GM18858 (cell line): ENCODE measurements around the gene CACNA1C.

Experiments
- ATAC-seq: cut with Tn5 transposase; IDR thresholded peaks from one replicate; pipeline ENCODE4 v1.9.1; 2021; ENCODE audit not compliant: unreplicated experiment

CACNA1C gene

DNA sequence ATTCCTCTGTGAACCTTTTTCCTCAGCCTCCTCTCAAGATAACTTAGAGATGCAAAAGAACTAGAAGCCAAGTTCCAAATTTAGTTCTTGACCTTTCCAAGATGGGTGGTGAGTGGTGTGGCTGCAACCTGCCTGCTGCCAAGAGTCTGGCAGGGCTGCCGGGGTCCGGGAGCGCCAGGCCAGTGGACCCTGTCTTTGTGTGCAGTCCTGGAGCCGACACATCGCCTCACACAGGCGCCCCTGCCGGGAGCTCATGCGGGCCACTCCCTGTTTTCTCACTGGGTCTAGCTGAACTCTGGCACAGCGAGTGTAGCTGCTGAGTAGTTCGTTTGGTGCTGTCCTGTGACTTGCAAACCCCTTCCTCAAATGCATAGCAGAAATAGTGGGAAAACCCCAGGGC, 84.9 kb downstream of the CACNA1C start:
- no peak for ATAC-seq

- ATAC-seq: no peak
Measured at GRCh38 chr12:2138294-2138693, 85.5 kb downstream of the CACNA1C start.

DNA sequence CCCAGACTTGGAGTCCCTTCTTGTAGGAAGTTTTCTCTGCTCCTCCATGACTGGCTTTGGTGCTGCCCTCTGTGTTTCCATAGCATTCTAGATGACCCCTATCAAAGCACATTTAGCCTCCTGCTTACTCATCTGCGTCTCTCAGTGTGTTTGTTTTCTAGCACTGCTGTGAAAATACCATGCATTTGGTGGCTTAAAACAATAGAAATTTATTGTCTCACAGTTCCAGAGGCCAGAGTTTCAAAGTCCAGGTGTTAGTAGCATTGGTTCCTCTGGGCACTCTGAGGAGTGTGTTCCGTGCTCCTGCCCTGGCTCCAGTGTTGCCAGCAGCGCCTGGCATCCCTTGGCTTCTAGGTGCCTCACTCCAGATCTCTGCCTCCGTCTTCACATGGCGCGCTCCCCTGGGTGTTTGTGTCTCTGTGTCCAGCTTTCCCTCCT, 86.1 kb downstream of the CACNA1C start:
- ATAC-seq: no peak

DNA sequence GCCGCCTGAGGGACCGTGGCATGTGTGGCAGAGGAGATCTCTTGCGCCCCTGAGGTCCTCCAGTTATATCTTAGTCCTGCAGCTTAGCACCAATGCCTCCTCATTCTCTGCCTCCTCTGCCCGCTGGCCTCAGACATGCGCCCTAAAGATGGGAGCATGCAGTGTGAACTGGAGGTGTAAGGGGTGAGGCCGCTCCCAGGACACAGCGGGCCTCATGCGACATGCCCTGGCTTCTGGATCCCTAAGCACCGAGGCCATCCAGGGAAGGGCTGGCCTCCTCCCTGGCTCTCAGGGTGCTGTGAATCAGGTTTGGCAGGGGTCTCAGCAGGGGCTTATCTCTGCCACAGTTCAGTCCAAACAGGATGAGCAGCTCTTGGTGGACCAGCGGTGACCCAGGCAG, 86.9 kb downstream of the CACNA1C start:
- no peak for ATAC-seq

- ATAC-seq: no peak
Measured at GRCh38 chr12:2140858-2141519, 88.2 kb downstream of the CACNA1C start.

DNA sequence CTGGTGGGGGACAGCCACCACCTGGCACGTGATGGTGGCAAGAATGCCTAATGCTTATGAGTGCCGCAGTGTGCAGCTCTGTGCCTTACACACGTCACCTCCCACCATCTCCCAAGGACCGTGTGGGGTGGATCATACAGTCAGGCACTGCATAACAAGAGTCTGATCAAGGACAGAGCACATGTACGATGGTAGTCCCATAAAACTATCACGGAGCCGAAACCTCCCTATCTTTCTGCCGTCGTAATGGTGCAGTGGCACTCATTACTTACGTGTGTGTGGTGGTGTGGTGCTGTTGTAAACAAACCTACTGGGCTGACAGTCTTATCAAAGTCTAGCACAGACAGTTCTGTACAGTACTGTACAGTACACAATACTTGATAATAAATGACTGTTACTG, 89.3 kb downstream of the CACNA1C start:
- no peak for ATAC-seq

DNA sequence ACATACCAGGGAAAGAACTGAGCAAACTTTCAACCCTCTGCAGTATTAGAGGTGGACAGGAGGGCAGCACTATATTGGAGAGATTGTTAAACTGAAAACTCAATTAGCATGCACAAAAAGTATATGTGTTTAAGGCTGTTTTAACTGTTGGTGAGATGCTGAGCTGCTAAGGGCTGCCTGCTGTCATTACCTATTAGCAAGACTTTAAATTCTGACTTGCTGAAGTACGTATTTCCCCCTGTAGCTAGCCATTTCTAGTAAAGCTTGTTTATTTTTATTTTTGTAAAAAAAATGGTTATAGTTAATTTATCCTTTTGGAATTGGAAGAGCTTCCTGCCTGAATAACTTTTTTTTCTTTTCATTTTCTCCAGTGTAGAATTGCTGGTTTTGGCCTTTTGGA, 92.2 kb downstream of the CACNA1C start:
- ATAC-seq: no peak

- no peak for ATAC-seq
Measured at GRCh38 chr12:2145433-2145998, 92.7 kb downstream of the CACNA1C start.

DNA sequence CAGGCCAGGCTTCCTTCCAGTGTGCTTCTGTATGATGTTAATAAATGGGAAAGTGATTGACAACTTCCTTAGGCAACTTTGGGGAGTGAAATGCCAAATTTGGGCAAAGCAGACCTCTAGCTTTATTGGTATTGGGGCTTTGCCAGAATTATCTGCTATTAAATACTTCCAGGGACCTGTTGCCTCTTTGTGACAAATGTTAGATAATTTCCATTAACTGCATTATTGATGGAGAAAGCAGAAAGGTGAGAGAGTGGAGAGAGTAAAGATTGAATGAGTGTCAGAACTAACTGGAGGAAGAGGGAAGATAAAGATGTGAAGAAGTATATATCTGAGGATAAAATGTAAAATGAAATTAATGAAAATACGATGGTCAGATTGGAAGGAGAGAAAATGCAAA, 94.5 kb downstream of the CACNA1C start:
- ATAC-seq: no peak

- no peak for ATAC-seq
Measured at GRCh38 chr12:2149091-2149490, 96.3 kb downstream of the CACNA1C start.

GRCh38 chr12:2150833-2151232, 98.0 kb downstream of the CACNA1C start:
- no peak for ATAC-seq

GRCh38 chr12:2151391-2151790, 98.6 kb downstream of the CACNA1C start:
- ATAC-seq: no peak

- no peak for ATAC-seq
Measured at GRCh38 chr12:2152134-2152533, 99.3 kb downstream of the CACNA1C start.

DNA sequence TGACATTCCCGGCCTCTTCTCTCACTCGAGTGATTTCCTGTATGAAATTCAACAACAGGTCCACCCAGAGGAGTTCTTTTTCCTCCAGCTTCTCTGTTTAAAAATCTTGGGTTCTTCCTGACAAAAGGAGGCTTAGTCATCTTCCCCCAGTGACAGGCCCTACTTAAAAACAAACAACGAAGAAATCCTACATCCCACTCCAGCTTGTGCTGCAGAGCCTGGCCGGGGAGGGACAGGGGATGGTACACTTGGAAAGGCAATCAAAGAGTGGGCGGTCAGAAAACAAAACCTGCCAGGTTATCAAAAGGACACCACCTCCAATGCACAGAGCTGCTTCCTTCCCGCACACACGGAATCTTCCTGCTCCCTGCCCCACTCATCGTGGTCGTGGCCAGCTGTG, 101.3 kb downstream of the CACNA1C start:
- no peak for ATAC-seq

DNA sequence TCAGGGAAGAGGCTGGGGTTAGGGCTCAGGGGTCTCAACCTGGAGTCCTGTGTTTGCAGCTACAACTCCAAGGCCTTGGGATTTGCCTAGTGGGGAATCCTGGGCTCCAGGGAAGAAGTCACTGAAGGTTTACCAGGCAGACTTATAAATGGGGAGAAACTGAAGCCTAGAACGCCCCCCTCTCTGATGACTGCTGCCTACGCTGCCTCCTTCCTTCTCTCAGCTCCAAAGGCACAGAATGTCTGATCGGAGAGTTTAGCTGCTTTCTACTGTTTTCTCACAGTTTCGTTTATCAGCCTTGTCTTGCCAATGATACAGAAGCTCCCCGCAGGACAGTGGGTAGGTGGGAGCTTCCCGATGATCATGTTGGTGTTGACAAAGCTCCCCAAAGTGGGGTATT, 101.7 kb downstream of the CACNA1C start:
- ATAC-seq: no peak

GRCh38 chr12:2156333-2156732, 103.5 kb downstream of the CACNA1C start:
- ATAC-seq: no peak

- no peak for ATAC-seq
Measured at GRCh38 chr12:2160043-2160442, 107.3 kb downstream of the CACNA1C start.

GRCh38 chr12:2161473-2161872, 108.7 kb downstream of the CACNA1C start:
- no peak for ATAC-seq

DNA sequence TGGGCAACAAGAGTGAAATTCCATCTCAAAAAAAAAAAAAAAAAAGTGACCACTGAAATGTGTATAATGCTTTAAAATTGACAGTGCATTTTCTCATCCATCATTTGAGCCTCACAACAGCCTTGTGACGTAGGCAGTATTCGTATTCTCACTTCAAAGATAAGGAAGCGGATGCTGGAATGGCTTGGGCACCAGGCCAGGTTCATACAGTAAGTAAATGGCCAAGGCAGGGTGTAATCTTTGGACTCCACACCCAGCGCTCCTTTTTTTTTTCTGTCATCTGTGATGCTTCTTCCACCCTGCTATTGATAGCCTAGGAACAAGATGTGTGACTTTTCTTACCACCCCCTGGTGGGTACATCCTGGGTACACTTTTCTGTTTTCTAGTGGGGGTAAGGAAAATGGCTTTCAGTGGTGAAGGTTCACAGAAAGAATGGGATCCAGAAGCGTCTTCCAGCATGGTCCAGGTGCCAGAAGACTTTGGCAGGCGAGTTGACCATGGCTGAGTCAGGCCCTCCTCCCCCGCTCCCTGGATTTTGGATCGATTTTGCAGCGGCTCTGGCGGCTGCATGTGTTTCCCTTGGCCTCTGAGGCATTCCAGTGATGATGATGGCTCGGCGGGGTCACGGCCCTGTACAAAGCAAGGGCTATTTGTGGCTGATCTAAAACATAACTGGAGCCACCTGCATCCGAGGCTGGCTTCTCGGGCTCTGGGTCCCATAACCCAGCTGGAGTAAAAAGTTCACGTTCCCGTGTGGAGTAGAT, 110.6 kb downstream of the CACNA1C start:
- no peak for ATAC-seq

DNA sequence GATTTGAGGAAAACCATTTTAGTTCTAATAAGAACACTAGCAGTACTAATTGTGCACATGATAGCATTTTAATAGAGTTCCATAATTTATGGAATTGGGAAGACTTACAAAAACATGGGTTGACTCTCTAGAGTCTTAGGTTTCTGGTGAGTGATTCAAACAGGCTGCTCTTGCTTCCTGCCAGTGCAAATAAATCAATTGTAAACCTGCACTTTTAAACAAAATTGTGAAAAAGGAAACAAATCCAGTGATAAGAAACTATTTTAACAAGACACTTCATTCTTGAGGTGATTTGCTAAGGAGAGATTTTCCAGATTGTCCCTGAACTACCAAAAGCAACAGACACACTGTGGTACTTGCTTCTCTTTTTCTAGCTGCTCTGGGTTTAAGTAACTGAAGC, 112.2 kb downstream of the CACNA1C start:
- no peak for ATAC-seq

- no peak for ATAC-seq
Measured at GRCh38 chr12:2165927-2166326, 113.1 kb downstream of the CACNA1C start.

DNA sequence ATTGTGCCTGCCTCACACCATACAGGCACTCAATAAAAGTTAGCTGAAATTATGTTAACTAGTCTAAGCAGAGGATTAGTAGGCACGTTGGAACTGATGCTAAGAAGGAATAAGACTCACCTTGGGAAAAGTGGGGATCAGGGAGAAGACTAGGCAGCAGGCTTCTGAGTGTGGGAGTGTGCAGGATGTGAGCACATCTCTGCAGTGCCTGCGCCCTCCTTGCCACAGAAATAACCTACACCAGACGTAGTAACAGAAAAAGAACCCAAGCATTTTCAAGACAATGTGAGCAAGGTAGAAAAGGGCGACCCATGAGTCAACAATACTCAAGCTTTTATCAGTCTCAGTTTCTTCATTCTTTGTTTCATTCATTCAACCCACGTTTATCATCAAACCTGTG, 113.9 kb downstream of the CACNA1C start:
- ATAC-seq: no peak
